ENCODE results near the gene SSB. TPM values are rescaled to one million over a fixed set of nuclear protein-coding genes. Genes with fewer than 3 reads are reported as not detected.

SSB gene
- total and polyA plus RNA-seq, 2 of the 13 experiments (the other 11 are each of a cell fraction or from before 2014, with no cell fraction given): 109 to 208 TPM

DNA sequence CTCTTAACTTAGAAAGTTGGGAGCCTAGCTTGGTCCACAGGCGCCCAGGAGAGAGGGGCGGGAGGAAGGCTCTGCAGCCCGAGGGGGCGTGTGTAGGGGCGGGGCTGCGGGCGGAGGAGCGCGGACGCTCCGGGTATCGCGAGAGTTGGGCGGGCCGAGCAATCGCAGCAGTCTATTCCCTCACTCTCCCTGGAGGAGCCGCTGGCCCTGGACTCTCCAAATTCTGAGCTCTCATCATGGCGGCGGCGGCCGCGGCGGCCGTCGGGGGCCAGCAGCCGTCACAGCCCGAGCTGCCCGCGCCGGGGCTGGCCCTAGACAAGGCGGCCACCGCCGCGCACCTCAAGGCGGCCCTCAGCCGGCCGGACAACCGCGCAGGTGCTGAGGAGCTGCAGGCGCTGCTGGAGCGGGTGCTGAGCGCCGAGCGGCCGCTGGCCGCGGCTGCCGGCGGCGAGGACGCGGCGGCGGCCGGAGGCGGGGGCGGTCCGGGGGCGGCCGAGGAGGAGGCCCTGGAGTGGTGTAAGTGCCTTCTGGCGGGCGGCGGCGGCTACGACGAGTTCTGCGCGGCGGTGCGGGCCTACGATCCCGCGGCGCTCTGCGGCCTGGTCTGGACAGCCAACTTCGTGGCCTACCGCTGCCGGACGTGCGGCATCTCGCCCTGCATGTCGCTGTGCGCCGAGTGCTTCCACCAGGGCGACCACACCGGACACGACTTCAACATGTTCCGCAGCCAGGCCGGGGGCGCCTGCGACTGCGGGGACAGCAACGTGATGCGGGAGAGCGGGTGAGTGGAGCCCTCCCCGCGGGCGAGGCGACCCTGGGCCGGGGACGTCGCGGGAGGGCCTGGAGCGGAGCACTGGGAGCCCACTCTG is 28.8 kb downstream of the SSB start, which contains the start of gene UBR3 (continued):
- TF ChIP-seq, protein P1, sequence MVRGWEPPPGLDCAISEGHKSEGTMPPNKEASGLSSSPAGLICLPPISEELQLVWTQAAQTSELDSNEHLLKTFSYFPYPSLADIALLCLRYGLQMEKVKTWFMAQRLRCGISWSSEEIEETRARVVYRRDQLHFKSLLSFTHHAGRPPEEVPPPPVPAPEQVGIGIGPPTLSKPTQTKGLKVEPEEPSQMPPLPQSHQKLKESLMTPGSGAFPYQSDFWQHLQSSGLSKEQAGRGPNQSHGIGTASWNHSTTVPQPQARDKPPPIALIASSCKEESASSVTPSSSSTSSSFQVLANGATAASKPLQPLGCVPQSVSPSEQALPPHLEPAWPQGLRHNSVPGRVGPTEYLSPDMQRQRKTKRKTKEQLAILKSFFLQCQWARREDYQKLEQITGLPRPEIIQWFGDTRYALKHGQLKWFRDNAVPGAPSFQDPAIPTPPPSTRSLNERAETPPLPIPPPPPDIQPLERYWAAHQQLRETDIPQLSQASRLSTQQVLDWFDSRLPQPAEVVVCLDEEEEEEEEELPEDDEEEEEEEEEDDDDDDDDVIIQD (CRISPR knock-in tag; IDR thresholded peaks at IDR 0.05; ENCODE audit: low read depth): peak; percentile 80
- TF ChIP-seq ZBTB8A (CRISPR knock-in tag; IDR thresholded peaks at IDR 0.05; ENCODE audit: borderline replicate concordance, low read depth) (no peak), ZNF430 (CRISPR knock-in tag; IDR thresholded peaks at IDR 0.05) (0 out of 2 replicates have a peak, but pooled peaks have one; percentile 55), MAZ (IDR thresholded peaks at IDR 0.05; ENCODE audit: borderline replicate concordance, low read depth, low read length) (peak; percentile 98), MAZ (CRISPR knock-in tag; IDR thresholded peaks at IDR 0.05; ENCODE audit: low read depth) (peak; percentile 86; the same call in 1 of the 2 replicates), JUN (CRISPR knock-in tag; IDR thresholded peaks at IDR 0.05) (no peak), ZNF367 (CRISPR knock-in tag; IDR thresholded peaks at IDR 0.05; ENCODE audit: borderline replicate concordance) (no peak), ESRRA (CRISPR knock-in tag; IDR thresholded peaks at IDR 0.05; ENCODE audit: low read depth) (no peak), ZFP36L1 (CRISPR knock-in tag; IDR thresholded peaks at IDR 0.05) (no peak), ZFP36L2 (CRISPR knock-in tag; IDR thresholded peaks at IDR 0.05) (no peak), ZFP41 (CRISPR knock-in tag; IDR thresholded peaks at IDR 0.05; ENCODE audit: borderline replicate concordance) (no peak), CBFB (CRISPR knock-in tag; IDR thresholded peaks at IDR 0.05) (peak; percentile 70), GPN1 (CRISPR knock-in tag; IDR thresholded peaks at IDR 0.05; ENCODE audit: borderline replicate concordance) (no peak)
- TF ChIP-seq, protein P2, sequence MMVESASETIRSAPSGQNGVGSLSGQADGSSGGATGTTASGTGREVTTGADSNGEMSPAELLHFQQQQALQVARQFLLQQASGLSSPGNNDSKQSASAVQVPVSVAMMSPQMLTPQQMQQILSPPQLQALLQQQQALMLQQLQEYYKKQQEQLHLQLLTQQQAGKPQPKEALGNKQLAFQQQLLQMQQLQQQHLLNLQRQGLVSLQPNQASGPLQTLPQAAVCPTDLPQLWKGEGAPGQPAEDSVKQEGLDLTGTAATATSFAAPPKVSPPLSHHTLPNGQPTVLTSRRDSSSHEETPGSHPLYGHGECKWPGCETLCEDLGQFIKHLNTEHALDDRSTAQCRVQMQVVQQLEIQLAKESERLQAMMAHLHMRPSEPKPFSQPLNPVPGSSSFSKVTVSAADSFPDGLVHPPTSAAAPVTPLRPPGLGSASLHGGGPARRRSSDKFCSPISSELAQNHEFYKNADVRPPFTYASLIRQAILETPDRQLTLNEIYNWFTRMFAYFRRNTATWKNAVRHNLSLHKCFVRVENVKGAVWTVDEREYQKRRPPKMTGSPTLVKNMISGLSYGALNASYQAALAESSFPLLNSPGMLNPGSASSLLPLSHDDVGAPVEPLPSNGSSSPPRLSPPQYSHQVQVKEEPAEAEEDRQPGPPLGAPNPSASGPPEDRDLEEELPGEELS (CRISPR knock-in tag; IDR thresholded peaks at IDR 0.05): no peak
- TF ChIP-seq, protein P3, sequence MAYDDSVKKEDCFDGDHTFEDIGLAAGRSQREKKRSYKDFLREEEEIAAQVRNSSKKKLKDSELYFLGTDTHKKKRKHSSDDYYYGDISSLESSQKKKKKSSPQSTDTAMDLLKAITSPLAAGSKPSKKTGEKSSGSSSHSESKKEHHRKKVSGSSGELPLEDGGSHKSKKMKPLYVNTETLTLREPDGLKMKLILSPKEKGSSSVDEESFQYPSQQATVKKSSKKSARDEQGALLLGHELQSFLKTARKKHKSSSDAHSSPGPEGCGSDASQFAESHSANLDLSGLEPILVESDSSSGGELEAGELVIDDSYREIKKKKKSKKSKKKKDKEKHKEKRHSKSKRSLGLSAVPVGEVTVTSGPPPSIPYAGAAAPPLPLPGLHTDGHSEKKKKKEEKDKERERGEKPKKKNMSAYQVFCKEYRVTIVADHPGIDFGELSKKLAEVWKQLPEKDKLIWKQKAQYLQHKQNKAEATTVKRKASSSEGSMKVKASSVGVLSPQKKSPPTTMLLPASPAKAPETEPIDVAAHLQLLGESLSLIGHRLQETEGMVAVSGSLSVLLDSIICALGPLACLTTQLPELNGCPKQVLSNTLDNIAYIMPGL (CRISPR knock-in tag; IDR thresholded peaks at IDR 0.05; ENCODE audit: borderline replicate concordance in 1 of 2, low read depth in 1 of 2): peak; percentile 48 to 65
- TF ChIP-seq, protein P4, sequence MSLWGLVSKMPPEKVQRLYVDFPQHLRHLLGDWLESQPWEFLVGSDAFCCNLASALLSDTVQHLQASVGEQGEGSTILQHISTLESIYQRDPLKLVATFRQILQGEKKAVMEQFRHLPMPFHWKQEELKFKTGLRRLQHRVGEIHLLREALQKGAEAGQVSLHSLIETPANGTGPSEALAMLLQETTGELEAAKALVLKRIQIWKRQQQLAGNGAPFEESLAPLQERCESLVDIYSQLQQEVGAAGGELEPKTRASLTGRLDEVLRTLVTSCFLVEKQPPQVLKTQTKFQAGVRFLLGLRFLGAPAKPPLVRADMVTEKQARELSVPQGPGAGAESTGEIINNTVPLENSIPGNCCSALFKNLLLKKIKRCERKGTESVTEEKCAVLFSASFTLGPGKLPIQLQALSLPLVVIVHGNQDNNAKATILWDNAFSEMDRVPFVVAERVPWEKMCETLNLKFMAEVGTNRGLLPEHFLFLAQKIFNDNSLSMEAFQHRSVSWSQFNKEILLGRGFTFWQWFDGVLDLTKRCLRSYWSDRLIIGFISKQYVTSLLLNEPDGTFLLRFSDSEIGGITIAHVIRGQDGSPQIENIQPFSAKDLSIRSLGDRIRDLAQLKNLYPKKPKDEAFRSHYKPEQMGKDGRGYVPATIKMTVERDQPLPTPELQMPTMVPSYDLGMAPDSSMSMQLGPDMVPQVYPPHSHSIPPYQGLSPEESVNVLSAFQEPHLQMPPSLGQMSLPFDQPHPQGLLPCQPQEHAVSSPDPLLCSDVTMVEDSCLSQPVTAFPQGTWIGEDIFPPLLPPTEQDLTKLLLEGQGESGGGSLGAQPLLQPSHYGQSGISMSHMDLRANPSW (CRISPR knock-in tag; IDR thresholded peaks at IDR 0.05; ENCODE audit: borderline replicate concordance): no peak
- TF ChIP-seq, protein P5, sequence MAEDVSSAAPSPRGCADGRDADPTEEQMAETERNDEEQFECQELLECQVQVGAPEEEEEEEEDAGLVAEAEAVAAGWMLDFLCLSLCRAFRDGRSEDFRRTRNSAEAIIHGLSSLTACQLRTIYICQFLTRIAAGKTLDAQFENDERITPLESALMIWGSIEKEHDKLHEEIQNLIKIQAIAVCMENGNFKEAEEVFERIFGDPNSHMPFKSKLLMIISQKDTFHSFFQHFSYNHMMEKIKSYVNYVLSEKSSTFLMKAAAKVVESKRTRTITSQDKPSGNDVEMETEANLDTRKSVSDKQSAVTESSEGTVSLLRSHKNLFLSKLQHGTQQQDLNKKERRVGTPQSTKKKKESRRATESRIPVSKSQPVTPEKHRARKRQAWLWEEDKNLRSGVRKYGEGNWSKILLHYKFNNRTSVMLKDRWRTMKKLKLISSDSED (CRISPR knock-in tag; IDR thresholded peaks at IDR 0.05): no peak
- TF ChIP-seq, protein P6, sequence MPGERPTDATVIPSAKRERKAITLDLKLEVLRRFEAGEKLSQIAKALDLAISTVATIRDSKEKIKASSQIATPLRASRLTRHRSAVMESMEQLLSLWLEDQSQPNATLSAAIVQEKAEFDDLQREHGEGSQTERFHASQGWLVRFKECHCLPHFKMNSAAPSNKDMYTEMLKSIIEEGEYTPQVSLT (CRISPR knock-in tag; IDR thresholded peaks at IDR 0.05; ENCODE audit: borderline replicate concordance, low read depth): no peak

Data from HepG2 (cell line).